ENCODE data around the gene RASA2. TPM values are rescaled to one million over a fixed set of nuclear protein-coding genes. Genes with fewer than 3 reads are reported as not detected.

Gene RASA2
- total and polyA plus RNA-seq, 9 of the 15 experiments (the other 6 are each of a cell fraction or from before 2014, with no cell fraction given) = 2.0 to 12.8 (median 9.5) TPM

- TF ChIP-seq UBTF (IDR thresholded peaks at IDR 0.05; ENCODE audit: borderline replicate concordance in 1 of 2, low read depth in 2 of 2, low read length in 2 of 2) (no peak), TCFL5 (CRISPR knock-in tag; conservative IDR thresholded peaks at IDR 0.05) (no peak), NEUROD1 (IDR thresholded peaks at IDR 0.05; ENCODE audit: borderline replicate concordance, low read depth, low read length, partially characterized antibody) (no peak), HINFP (tag; conservative IDR thresholded peaks at IDR 0.05; ENCODE audit: low read depth) (no peak), ZBTB8A (IDR thresholded peaks at IDR 0.05; ENCODE audit: partially characterized antibody) (no peak), HIVEP1 (CRISPR knock-in tag; IDR thresholded peaks at IDR 0.05) (no peak), DDX20 (tag; IDR thresholded peaks at IDR 0.05; ENCODE audit: low read depth) (no peak), ZNF77 (CRISPR knock-in tag; IDR thresholded peaks at IDR 0.05) (no peak), CHD4 (IDR thresholded peaks at IDR 0.05; ENCODE audit: insufficient read depth, insufficient replicate concordance, low read depth, low read length, poor library complexity, severe bottlenecking) (no peak), HOXB6 (CRISPR knock-in tag; IDR thresholded peaks at IDR 0.05; ENCODE audit: borderline replicate concordance) (no peak), PREB (CRISPR knock-in tag; IDR thresholded peaks at IDR 0.05) (no peak), HMG20B (CRISPR knock-in tag; IDR thresholded peaks at IDR 0.05) (no peak), HMGN3 (IDR thresholded peaks at IDR 0.05; ENCODE audit: borderline replicate concordance, extremely low read depth, insufficient read length, low read depth, low read length) (no peak), GMEB1 (CRISPR knock-in tag; IDR thresholded peaks at IDR 0.05) (no peak), ZNF551 (CRISPR knock-in tag; IDR thresholded peaks at IDR 0.05) (no peak), CREB3L1 (IDR thresholded peaks at IDR 0.05; ENCODE audit: borderline replicate concordance, low read depth) (0 out of 2 replicates have a peak, but pooled peaks have one; percentile 30), EZH2 (IDR thresholded peaks at IDR 0.05; ENCODE audit: borderline replicate concordance, low read depth, low read length) (no peak)
These were observed 45.2 kb upstream of the RASA2 start (continued) for GRCh38 chr3:141441381-141442364.

Data from K562 (cell line).